Measurements from ENCODE around the gene WNT3A.

DNA sequence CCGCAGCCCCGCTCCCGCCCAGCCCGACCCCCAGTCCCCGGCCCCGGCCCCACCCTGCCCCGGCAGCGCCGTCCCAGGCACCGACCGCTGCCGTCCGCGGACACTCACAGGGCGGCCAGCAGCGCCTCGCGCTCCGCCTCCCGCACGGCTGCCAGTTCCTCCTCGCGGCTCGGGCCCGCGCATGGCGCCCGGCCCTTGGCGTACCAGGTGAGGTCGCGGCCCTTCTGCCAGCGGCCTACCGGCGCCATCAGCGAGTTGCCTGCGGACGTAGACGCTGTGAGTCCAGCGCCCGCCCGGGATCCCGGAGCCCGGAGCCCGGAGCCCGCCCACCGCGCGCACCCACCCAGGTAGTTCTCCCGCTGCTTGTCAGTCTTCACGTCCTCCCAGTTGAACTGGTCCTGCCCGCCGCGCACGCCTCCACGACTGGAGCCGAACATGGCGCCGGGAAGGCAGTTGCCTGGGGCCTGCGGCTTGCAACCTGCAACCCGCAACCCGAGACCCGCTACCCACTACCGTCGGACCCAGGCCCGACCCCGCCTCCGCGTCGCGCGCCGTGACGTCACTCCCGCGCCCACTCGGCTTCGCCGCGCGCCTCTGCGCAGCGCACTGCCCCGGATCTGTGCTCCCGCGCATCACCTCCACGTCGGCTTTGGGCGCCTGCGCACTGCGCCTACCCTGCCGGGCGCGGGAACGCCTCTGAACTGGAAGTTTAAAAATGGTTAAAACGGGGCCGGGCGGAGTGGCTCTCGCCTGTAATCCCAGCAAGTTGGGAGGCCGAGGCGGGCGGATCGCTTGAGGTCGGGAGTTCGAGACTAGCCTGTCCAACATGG is 96.2 kb downstream of the WNT3A start, which contains the start of gene C1orf35:
- TF ChIP-seq EZH2 (IDR thresholded peaks at IDR 0.05; ENCODE audit: borderline replicate concordance, low read depth, low read length, poor library complexity, severe bottlenecking): no peak
- TF ChIP-seq, protein P1, sequence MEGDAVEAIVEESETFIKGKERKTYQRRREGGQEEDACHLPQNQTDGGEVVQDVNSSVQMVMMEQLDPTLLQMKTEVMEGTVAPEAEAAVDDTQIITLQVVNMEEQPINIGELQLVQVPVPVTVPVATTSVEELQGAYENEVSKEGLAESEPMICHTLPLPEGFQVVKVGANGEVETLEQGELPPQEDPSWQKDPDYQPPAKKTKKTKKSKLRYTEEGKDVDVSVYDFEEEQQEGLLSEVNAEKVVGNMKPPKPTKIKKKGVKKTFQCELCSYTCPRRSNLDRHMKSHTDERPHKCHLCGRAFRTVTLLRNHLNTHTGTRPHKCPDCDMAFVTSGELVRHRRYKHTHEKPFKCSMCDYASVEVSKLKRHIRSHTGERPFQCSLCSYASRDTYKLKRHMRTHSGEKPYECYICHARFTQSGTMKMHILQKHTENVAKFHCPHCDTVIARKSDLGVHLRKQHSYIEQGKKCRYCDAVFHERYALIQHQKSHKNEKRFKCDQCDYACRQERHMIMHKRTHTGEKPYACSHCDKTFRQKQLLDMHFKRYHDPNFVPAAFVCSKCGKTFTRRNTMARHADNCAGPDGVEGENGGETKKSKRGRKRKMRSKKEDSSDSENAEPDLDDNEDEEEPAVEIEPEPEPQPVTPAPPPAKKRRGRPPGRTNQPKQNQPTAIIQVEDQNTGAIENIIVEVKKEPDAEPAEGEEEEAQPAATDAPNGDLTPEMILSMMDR (conservative IDR thresholded peaks at IDR 0.05; ENCODE audit: low read depth, low read length): no peak
